Loucy (cell line): ENCODE data around the gene MARK3.

ENCODE experiments used
- H2AFZ ChIP-seq: fragments of 200-600 bp; sonication (generic); 2 replicates; pipeline ENCODE4 v1.6.0; 2016; ENCODE audit warnings: antibody characterized with exemption, mild to moderate bottlenecking, low read length, moderate library complexity
- H3F3A ChIP-seq: fragments of 200-600 bp; 2 replicates; pipeline ENCODE4 v1.6.0; 2016; ENCODE audit warnings: antibody characterized with exemption, low read depth, mild to moderate bottlenecking
- H3K27me3 ChIP-seq: fragments of 200-600 bp; sonication (generic); 2 replicates; pipeline ENCODE4 v1.6.1; 2014; ENCODE audit warnings: low read length, mild to moderate bottlenecking; ENCODE audit not compliant: insufficient read depth, poor library complexity, severe bottlenecking
- H3K36me3 ChIP-seq: fragments of 200-600 bp; sonication (generic); 2 replicates; pipeline ENCODE4 v1.6.1; 2016; ENCODE audit warnings: low read length; ENCODE audit not compliant: insufficient read depth
- H3K4me1 ChIP-seq: fragments of 200-600 bp; sonication (generic); 2 replicates; pipeline ENCODE4 v1.5.1; 2014; ENCODE audit warnings: low read length, mild to moderate bottlenecking; ENCODE audit not compliant: insufficient read depth, poor library complexity, severe bottlenecking
- H3K4me2 ChIP-seq: fragments of 200-600 bp; sonication (generic); 2 replicates; pipeline ENCODE4 v1.6.0; 2014; ENCODE audit warnings: antibody characterized with exemption, low read length, low read depth, mild to moderate bottlenecking; ENCODE audit not compliant: poor library complexity, severe bottlenecking
- H3K4me3 ChIP-seq: fragments of 200-600 bp; sonication (generic); 2 replicates; pipeline ENCODE4 v1.5.1; 2014; ENCODE audit warnings: low read length, mild to moderate bottlenecking, mixed read lengths; ENCODE audit not compliant: poor library complexity, severe bottlenecking
- H3K79me2 ChIP-seq: fragments of 200-600 bp; sonication (generic); 2 replicates; pipeline ENCODE4 v1.6.1; 2014; ENCODE audit warnings: low read length; ENCODE audit not compliant: insufficient read depth
- H3K9ac ChIP-seq: fragments of 200-600 bp; sonication (generic); 2 replicates; pipeline ENCODE4 v1.6.0; 2014; ENCODE audit warnings: mild to moderate bottlenecking, low read depth, low read length, moderate library complexity; ENCODE audit not compliant: poor library complexity, severe bottlenecking
- H3K9me2 ChIP-seq: fragments of 200-600 bp; sonication (generic); replicated peaks from 2 replicates; pipeline ENCODE4 v1.6.1; 2016; ENCODE audit warnings: low read depth, low read length, mixed read lengths
- H3K9me3 ChIP-seq: fragments of 200-600 bp; sonication (generic); 2 replicates; pipeline ENCODE4 v1.6.1; 2014; ENCODE audit warnings: mild to moderate bottlenecking, antibody characterized with exemption, low read length, low read depth; ENCODE audit not compliant: insufficient read depth
- H4K20me1 ChIP-seq: fragments of 200-600 bp; sonication (generic); 2 replicates; pipeline ENCODE4 v1.6.0; 2014; ENCODE audit warnings: antibody characterized with exemption, low read length, mild to moderate bottlenecking; ENCODE audit not compliant: insufficient read depth, poor library complexity, severe bottlenecking
- EZH2phosphoT487 ChIP-seq: fragments of 200-600 bp; IDR thresholded peaks from 2 replicates; pipeline ENCODE4 v1.6.1; 2018; ENCODE audit warnings: antibody characterized with exemption, mild to moderate bottlenecking, moderate library complexity, borderline replicate concordance
- TF ChIP-seq, protein P1 (sequence below): fragments of 200-600 bp; sonication (generic); conservative IDR thresholded peaks from 2 replicates; pipeline ENCODE4 v1.5.1; 2014; ENCODE audit warnings: mild to moderate bottlenecking, antibody characterized with exemption, low read length

MARK3 gene

DNA sequence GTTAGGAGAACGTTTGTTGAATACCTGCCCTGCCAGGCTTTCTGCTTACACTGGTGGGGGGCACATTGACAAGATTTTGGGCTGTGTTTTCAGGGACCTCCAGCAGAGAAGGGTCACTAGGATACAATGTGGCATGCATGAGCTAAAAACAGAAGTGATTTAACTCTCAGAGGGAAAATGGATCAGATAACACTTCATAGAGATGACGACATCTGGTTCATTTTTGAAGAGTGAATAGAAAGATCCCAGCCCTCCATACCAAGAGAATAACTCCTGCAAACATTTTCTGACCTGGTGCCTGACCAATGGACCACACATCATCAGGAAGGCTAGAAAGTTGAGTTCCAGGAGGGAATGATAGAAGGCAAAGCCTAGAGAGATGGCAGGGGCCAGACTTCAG is 103.7 kb downstream of the MARK3 start:
- Histone ChIP-seq H3F3A (no peaks in the 10 kb centered on the region), H3K27me3 (no peaks in the 10 kb centered on the region), H3K36me3 (peaks cover 52% of the 10 kb centered on the region), H3K9me3 (no peaks in the 10 kb centered on the region), H2AFZ (no peak overlapping the region), H3K4me1 (no peaks in the 10 kb centered on the region), H3K9ac (no peak overlapping the region), H3K4me3 (no peak overlapping the region), H4K20me1 (no peaks in the 10 kb centered on the region), H3K79me2 (no peaks in the 10 kb centered on the region), H3K9me2 (no peaks in the 10 kb centered on the region), H3K4me2 (no peak overlapping the region)
- TF ChIP-seq EZH2phosphoT487, result no peak
- TF ChIP-seq, protein P1, sequence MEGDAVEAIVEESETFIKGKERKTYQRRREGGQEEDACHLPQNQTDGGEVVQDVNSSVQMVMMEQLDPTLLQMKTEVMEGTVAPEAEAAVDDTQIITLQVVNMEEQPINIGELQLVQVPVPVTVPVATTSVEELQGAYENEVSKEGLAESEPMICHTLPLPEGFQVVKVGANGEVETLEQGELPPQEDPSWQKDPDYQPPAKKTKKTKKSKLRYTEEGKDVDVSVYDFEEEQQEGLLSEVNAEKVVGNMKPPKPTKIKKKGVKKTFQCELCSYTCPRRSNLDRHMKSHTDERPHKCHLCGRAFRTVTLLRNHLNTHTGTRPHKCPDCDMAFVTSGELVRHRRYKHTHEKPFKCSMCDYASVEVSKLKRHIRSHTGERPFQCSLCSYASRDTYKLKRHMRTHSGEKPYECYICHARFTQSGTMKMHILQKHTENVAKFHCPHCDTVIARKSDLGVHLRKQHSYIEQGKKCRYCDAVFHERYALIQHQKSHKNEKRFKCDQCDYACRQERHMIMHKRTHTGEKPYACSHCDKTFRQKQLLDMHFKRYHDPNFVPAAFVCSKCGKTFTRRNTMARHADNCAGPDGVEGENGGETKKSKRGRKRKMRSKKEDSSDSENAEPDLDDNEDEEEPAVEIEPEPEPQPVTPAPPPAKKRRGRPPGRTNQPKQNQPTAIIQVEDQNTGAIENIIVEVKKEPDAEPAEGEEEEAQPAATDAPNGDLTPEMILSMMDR, result no peak

DNA sequence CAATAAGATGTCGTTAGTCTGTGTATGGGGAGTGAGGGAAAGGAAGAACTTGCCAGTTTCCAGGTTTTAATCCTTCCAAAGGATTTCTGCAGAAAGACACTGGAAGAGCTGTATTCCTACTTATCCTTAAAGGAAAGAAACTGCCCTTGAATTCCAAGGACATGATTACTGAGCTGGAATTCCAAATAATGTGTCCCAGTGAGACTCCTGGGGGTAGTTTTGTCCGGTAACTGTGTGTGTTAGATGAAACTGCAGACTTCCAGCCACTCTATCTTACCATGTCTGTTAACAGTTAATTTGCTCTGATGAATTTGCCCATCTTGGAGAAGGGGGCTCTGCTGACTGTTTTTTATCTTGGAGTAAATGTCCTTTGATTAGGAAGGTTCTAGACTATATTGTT is 104.4 kb downstream of the MARK3 start:
- H3K9ac ChIP-seq, result no peak overlapping the region
- H3F3A ChIP-seq, result no peaks in the 10 kb centered on the region
- H4K20me1 ChIP-seq, result no peaks in the 10 kb centered on the region
- no peaks in the 10 kb centered on the region for H3K27me3 ChIP-seq
- no peak overlapping the region for H3K4me2 ChIP-seq
- no peak overlapping the region for H3K4me3 ChIP-seq
- no peak overlapping the region for H2AFZ ChIP-seq
- H3K9me2 ChIP-seq, result no peaks in the 10 kb centered on the region
- H3K4me1 ChIP-seq, result no peaks in the 10 kb centered on the region
- TF ChIP-seq, protein P1, result no peak
- no peak for TF ChIP-seq EZH2phosphoT487
- H3K9me3 ChIP-seq, result no peaks in the 10 kb centered on the region
- peaks cover 51% of the 10 kb centered on the region for H3K36me3 ChIP-seq
- H3K79me2 ChIP-seq, result no peaks in the 10 kb centered on the region

DNA sequence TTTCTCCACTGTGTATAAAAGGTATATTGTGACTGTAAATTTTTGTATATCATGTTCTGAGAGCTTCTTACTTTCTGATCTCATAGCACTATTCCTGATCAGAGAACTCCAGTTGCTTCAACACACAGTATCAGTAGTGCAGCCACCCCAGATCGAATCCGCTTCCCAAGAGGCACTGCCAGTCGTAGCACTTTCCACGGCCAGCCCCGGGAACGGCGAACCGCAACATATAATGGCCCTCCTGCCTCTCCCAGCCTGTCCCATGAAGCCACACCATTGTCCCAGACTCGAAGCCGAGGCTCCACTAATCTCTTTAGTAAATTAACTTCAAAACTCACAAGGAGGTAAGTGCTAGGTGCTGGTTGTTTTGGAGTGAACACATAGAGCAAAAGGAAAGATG is 106.5 kb downstream of the MARK3 start:
- Histone ChIP-seq H3K27me3 (no peaks in the 10 kb centered on the region), H3K4me1 (no peaks in the 10 kb centered on the region), H3K4me2 (no peak overlapping the region), H3K9ac (no peak overlapping the region), H3K4me3 (no peak overlapping the region), H3K79me2 (no peaks in the 10 kb centered on the region), H3K36me3 (peaks cover 62% of the 10 kb centered on the region), H2AFZ (no peak overlapping the region), H3K9me3 (no peaks in the 10 kb centered on the region), H3F3A (no peaks in the 10 kb centered on the region), H3K9me2 (no peaks in the 10 kb centered on the region), H4K20me1 (no peaks in the 10 kb centered on the region)
- TF ChIP-seq, protein P1, result no peak
- TF ChIP-seq EZH2phosphoT487, result no peak
